Dermis blood vessel endothelial cell (primary cell): ENCODE measurements around the gene RLF. TPM values are rescaled to one million over a fixed set of nuclear protein-coding genes. Genes with fewer than 3 reads are reported as not detected.

Experiments used
- DNase-seq: peaks from one replicate; pipeline ENCODE4 v3.0.0; 2010
- total RNA-seq: library from RNA; depleted of rRNA; stranded (reverse); fragments of >200 nt; gene quantifications from 2 replicates; pipeline ENCODE4 v1.2.3, GENCODE V29; 2014

The RLF gene, protein sequence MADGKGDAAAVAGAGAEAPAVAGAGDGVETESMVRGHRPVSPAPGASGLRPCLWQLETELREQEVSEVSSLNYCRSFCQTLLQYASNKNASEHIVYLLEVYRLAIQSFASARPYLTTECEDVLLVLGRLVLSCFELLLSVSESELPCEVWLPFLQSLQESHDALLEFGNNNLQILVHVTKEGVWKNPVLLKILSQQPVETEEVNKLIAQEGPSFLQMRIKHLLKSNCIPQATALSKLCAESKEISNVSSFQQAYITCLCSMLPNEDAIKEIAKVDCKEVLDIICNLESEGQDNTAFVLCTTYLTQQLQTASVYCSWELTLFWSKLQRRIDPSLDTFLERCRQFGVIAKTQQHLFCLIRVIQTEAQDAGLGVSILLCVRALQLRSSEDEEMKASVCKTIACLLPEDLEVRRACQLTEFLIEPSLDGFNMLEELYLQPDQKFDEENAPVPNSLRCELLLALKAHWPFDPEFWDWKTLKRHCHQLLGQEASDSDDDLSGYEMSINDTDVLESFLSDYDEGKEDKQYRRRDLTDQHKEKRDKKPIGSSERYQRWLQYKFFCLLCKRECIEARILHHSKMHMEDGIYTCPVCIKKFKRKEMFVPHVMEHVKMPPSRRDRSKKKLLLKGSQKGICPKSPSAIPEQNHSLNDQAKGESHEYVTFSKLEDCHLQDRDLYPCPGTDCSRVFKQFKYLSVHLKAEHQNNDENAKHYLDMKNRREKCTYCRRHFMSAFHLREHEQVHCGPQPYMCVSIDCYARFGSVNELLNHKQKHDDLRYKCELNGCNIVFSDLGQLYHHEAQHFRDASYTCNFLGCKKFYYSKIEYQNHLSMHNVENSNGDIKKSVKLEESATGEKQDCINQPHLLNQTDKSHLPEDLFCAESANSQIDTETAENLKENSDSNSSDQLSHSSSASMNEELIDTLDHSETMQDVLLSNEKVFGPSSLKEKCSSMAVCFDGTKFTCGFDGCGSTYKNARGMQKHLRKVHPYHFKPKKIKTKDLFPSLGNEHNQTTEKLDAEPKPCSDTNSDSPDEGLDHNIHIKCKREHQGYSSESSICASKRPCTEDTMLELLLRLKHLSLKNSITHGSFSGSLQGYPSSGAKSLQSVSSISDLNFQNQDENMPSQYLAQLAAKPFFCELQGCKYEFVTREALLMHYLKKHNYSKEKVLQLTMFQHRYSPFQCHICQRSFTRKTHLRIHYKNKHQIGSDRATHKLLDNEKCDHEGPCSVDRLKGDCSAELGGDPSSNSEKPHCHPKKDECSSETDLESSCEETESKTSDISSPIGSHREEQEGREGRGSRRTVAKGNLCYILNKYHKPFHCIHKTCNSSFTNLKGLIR (N-terminal part only)
- 23.3 and 24.5 TPM in 2 replicates for total RNA-seq

DNA sequence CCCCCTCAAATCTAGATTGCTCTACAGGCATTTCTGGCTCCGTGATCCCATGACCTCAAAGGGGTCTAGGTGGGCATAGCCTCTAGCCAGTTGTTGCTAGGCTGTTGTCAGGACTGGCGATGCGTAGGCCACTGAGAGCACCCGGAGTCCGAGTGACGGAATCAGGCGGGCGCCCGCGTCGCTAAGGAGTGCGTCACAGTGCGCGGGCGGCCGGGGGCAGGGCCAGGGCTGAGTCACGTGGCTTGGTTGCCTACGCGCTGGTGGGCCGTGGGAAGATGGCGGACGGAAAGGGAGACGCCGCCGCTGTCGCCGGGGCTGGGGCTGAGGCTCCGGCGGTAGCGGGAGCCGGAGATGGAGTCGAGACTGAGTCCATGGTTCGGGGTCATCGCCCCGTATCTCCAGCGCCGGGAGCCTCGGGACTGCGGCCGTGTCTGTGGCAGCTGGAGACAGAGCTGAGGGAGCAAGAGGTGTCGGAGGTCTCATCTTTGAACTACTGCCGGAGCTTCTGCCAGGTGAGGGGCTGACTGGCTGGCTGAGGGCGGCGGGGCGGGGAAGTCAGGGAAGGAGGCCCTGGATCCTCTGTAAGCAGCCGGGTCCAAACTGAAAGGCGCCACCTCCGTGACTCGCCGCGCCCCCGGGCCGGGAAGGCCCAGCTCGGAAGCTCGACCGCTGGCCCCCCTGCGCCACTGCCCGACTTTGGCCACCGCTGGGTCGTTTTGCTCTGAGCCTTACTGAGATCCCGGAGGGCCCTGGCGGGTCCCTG, at the start of gene RLF:
Gene RLF (plus strand): TSS at position 263 of the 763 bp plus-strand sequence. CDS start 13 bp downstream, at position 276.
- DNase-seq = peak; percentile 97

DNA sequence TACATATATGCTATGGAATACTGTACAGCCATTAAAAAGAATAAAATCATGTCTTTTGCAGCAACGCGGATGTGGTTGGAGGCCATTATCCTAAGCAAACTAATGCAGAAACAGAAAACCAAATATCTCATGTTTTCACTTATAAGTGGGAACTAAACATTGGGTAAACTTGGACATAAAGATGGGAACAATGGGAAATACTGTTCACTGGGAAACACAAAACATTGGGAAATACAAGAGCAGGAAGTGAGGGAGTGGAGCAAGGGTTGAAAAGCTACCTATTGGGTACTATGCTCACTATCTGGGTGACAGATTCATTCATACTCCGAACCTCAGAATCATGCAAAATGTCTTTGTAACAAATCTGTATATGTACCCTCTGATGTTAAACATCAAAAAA, 46.8 kb upstream of the RLF start:
- no peak for DNase-seq

DNA sequence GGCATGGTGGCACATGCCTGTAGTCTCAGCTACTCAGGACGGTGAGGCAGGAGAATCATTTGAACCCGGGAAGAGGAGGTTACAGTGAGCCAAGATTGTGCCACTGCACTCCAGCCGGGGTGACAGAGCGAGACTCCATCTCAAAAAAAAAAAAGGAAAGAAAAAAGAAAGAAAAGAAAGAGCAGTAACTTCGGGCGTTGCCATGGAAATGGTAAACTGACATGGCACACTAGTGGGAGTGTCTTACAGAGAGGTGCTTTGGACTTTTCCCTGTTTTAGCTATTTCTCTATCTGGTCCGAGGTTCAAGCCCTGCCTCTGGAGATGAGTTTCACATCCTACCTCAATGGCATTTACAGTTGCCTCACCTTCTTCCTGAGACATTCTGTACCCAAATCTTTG, 41.1 kb upstream of the RLF start:
- no peak for DNase-seq

DNA sequence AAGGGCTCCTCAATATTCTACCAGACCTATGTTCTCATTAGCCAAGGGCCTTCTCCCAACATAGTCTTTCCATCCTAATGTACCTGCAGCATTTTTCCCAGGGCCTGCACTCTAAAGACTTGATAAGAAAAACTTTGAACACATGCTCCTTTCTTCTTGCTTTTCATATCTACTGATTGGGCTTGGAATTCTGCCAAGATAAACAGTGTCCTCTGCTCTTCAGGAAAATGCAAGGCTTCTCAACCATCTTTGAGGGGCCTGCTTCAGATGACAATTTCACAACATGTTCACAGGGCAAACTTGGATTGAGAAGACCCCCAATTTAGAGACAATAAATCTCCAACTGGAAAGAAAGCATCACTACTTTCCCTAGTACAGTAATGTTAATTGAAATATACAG, 38.3 kb upstream of the RLF start:
- peak; percentile 27 for DNase-seq

DNA sequence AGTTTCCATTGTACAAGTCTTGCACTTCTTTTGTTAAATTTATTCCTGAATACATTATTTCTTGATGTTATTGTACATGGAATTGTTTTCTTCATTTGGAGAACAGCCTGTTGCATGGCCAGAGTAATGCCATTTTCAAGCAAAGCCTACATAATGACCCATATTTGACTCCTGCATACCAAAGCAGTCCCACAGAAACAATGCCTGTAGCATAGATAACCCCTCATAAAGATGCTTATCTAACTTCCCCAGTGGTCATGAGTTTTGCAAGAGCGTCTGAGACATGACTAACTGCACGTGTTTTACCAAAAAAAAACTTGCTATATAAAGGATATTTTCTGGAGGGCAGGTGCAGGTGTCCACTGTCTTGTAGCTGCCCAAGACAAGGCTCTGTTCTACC, 30.3 kb upstream of the RLF start:
- DNase-seq = peak; percentile 71

DNA sequence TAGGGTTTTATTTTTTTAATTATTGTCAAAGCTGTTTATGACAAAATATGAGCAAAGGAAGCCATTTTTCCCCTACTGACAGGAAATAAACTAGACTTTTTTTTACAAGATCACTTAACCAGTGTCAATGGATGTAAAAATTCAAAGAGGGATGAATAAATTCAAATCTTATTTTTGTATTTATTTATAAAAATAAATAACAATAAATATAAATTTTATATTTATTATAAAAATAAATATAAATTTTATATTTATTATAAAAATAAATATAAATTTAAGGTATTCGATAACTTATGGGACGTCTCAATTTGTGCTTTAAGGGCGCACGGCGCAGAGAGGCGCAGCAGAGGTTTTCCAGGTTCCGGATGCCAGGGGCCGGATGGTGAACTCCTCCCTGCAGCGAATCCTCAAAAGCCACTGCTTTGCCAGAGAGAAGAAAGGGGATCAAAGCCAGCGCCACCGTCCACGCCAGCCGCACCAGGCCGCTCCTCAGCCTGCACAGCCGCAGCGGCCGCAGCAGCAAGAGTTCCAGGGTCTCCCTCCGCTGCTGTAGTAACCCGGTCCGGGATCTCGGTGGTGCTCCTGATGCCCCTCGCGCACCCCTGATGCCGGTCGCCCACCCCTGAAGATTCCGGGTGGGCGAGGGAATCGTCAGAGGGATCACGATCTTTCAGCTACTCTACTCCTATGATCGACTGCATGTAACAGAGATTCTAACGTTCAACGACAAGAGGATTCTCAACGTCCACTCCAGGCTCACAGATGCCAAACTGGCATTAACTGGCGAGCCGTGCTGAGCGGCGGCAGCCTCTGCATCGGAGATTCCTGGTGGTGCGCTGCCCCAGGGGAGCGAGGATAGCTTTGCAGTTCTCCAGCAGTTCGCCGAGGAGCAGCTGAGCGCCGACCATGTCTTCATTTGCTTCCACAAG, 28.5 kb upstream of the RLF start:
- DNase-seq = peak; percentile 26

DNA sequence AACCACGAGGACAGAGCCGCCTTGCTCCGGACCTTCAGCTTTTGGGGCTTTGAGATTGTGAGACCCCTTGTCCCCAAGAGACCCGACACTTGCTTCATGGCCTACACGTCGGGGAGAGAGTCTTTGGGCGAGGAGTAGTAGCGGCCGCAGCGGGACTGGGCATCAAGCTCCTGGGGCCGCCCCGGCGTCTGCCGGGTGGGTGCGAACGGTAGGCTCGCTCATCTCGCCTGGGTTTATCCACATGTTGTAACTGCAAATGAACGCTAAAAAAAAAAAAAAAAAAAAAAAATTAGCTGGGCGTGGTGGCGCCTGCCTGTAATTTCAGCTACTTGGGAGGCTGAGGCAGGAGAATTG, 27.9 kb upstream of the RLF start:
- no peak for DNase-seq

DNA sequence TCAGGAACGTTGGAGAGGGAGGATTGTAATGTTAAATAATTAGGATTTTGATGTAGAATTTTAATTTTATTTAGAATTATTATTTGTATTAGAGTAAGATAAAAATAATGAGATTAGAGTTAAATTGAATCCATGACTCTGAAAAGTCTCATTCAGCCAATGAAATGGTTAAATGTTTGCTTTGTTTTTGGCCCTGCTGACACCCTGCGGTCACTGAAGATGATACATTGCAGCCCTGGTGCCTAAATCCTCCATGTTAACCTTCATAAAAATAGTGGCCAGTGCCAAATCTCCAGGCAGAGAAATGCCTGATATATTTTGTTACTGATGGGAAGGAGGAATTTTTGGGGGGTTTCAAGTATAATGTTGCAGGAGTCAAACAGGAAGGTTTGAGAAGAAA, 27.3 kb upstream of the RLF start:
- DNase-seq = no peak

DNA sequence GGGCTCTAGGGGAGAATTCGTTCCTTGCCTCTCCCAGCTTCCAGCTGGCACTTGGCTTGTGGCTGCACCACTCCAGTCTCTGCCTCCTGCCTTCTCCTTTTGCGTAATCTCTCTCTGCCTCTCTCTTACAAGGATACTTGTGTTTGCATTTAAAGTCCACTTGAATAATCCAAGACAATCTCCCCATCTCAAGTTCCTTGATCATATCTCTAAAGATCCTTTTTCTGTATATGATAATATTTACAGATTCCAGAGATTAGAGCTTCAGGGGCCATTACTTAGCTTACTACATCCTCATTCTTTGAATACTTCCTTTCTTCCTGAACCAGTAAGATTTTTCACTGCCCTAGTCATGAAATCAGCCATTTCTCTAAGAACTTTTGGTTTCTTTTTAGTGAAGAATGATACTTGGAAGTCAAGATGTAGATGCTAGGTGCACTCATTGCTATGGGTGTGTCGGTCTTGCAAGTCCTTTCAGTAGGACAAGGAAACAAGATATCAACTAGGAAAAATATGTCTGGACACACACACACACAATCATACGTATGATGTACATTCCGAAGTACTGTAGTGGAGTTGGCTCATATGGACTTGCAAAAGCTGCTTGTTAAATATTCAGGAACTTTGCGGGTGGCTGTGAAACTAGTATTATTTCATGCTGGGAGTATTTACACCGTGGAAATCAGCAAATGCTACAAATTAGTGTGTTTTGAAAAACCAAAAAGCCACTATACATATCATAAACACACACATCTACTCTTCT, 20.8 kb upstream of the RLF start:
- no peak for DNase-seq

DNA sequence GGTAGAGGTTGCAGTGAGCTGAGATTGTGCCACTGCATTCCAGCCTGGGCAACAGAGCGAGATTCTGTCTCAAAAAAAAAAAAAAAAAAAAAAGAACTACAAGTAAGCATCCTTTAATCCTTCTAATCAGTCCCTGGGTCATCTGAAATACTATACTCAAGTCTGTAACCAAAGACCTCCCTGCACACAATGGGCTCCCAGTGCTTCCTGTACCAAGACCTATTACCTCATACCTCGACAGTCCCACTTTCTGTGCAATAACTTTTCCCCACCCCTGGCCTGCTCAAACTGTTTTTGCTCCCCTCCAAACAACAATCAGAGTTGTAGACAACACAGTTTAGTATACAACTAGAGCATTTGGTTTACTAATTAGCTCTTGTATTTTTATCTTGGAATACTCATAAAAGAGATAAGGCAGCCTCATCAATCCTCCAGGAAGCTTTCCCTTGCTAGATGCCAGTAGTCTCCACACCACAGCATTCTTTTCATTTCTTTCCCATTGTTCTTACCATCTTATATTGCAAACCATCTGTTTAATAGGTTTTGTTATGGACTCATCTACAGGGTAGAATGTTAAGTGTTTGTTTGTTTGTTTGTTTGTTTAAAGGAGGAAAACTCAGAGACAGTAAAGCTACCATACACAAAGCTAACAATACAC, 19.2 kb upstream of the RLF start:
- DNase-seq = no peak

DNA sequence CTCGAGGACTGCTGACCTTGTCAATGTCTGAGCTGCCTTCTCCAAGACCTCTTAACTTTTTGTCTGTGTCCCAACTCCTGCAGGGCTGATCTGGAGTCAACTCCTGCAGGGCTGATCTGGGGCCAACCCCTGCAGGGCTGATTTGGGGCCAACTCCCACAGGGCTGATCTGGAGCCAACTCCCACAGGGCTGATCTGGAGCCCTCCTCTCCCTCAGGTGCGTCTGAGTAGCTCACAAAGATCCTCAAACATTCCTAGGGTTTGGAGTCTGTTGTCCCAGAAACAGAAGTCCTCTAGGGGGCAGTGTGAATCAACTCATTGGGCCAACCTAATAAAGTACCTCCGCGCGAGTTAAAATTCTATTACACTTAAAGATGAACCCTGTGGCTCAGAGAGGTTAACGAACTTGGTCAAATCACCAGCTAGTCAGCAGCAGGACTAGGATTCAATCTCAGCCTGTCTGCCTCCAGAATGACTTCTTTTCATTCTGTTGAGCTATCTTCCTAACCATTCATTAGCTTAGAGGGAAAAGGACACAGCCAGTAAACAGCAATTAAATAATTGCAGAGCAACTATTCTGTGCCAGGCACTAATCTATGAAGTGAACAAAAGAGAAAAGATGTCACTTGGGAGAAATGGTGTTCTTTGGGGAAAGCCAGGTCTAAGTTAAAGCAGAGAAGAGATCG, 17.2 kb upstream of the RLF start:
- DNase-seq = peak; percentile 80

DNA sequence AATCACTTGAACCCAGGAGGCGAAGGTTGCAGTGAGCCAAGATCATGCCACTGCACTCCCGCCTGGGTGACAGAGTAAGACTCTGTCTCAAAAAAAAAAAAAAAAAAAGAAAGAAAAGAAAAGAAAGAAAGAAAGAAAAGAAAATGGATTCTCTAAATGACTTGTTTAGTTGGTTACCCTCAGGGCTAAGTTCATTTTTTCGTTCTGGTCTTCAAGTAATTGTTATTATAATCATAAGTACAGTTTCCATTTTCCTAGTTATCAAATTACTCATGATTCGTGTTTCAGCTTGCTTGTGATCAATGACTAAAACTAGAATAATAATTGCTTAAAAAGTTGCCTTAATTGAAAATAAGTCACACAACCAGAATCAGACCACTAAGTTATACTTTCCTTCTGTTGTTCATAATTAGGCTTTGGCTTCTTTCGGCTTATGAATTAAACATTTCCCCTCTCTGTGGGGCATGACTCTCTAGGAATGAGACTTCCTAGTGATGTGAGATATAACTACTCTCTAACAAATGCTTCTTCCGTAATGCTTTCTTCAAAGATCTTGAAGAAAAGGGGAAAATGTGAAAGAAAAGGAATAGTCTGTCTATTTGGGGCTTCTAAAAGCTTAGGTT, 9.6 kb upstream of the RLF start:
- DNase-seq = no peak

DNA sequence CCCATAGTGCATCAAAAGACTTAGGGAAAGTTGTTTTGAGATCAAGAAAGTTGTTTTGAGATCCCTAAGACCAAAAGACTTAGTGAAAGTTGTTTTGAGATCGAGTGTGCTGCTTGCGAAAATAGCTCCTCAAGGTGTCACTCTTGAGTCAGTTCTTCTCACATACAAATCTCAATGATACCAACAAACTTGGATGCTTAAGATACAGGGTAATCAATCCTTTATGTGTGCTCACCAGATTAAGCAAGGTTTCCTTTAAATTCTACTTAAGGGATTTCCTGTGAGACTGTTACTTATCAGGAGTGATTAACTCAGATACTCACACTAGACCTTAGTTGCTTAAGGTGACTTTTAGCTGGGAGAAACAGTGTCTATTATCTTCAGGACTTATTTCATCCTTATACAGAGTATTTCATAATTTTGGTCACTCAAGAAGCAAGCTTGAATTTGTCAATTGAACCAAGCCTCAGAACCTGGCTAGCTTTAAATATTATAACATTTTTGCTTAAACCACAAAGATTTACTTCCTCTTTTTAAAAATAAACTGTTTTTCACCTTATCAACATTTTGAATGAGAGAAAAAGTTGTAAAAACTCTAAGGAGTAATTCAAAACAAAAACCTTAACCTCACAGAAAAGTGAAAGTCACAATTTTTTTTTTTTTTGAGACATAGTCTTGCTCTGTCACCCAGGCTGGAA, 8.0 kb upstream of the RLF start:
- peak; percentile 80 for DNase-seq

DNA sequence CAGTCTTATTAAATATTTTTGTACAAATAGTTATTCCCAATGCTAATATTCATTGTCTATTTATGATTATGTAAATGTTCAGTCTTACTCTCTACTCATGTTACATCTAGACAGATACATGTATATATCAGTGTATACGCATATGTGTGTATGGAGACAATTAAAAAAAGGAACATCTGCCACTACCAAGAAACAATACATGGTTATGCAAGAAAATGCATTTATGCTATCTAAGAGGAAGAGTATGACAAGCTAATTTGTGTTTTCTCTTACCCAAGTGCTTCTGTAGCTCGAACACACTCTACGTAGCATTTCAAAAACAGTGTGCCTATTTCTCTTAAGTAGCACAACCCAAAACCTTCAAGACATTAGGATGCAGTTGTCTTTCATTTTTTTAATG, 6.1 kb upstream of the RLF start:
- no peak for DNase-seq

DNA sequence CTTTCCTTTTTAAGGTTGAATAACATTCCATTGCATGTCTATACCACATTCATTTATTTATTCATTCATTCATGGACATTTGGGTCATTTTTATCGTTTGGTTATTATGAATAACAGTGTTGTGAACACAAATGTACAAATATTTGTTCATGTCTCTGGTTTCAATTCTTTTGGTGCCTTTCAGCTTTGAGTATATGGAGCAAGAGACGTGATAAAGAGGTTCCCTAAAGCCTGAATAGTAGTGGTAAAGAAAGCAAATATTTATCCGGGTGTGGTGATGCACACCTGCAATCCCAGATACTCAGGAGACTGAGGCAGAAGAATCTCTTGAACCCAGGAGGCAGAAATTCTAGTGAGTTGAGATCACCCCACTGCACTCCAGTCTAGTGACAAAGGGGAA, 5.3 kb upstream of the RLF start:
- DNase-seq = no peak

DNA sequence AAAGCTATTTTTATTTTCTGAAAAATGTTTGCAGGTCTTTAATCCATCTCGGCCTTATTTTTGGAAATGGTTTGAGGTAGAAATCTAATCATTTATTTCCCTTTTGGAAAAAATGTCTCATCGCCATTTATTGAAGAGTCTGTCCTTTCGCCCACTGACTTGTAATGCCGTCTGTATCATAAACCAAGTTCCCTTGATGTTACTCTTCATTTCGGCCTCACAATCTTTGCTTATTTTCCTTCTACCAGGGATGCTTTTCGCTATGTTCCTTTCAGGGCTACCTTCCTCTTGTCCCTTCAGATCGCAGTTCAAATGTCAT, 422 bp upstream of the RLF start:
- no peak for DNase-seq

DNA sequence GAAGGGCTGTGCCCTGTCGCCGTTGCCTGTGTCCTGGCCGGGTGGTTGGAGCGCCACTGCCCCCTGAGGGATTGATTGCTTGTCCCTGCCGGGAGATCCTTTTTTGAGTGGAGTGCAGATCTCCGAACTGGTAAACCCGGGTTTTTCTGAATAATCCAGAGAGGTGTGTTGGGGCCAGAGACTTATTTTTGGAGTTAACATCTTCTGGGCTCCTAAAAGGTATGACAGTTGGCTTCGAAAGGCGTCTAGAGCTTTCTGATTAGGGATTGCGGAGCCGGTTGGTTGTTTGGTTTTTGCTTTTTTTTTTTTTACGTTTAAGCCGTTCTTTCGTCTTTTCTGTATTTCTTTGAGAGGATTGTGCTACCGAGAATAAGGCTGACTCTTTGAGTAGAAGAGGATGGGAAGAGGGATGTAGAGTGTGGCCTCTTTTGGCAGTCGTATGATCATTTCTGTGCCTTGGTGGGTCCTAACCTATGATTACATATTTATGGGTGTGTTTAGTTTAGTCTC, 756 bp downstream of the RLF start:
- DNase-seq = peak; percentile 52
